Psoas muscle (tissue), 8 donors: Measurements from ENCODE around the gene ZNF445. TPM values are rescaled to one million over a fixed set of nuclear protein-coding genes. Genes with fewer than 3 reads are reported as not detected.
A peak's percentile ranks its signal among the peaks of the same experiment; 100 is the strongest.

Experiments used
- ATAC-seq, 4 donors: fragments of 200-7000 bp; cut with Tn5 transposase; one replicate each; pipeline ENCODE4 v1.9.1; 2020; ENCODE audit warnings: moderate library complexity in 3 of 4, mild to moderate bottlenecking in 2 of 4
- DNase-seq, 2 donors: peaks; one replicate each; pipeline ENCODE4 v3.0.0-alpha.2; 2020
- H3K27ac ChIP-seq: fragments of 200-600 bp; one replicate; pipeline ENCODE4 v1.8.0; 2022
- H3K27me3 ChIP-seq, 3 donors: fragments of 200-600 bp in 1 of 3; one replicate each; pipeline versions ENCODE4 v1.6.1 to v1.8.0; 2013 to 2022; ENCODE audit warnings: low read length in 2 of 3, mild to moderate bottlenecking in 2 of 3, moderate library complexity in 1 of 3; ENCODE audit not compliant: insufficient read depth in 3 of 3
- H3K36me3 ChIP-seq, 2 donors: fragments of 200-600 bp in 1 of 2; one replicate each; pipeline versions ENCODE4 v1.6.1 to v1.8.0; 2013 to 2022; ENCODE audit warnings: low read depth in 1 of 2, mild to moderate bottlenecking in 1 of 2, moderate library complexity in 1 of 2; ENCODE audit not compliant: insufficient read depth in 1 of 2
- H3K4me1 ChIP-seq: fragments of 200-600 bp; one replicate; pipeline ENCODE4 v1.8.0; 2022
- H3K4me3 ChIP-seq: fragments of 200-600 bp; one replicate; pipeline ENCODE4 v1.8.0; 2022; ENCODE audit warnings: mild to moderate bottlenecking
- H3K9me3 ChIP-seq: fragments of 200-600 bp; one replicate; pipeline ENCODE4 v1.8.0; 2022
- CTCF ChIP-seq: fragments of 200-600 bp; IDR thresholded peaks from one replicate; pipeline ENCODE4 v1.8.0; 2022; ENCODE audit warnings: antibody characterized with exemption
- WGBS, 3 donors: extraction: QIAGEN DNeasy Blood & Tissue Kit; methylation state at CpG; one replicate each; pipeline versions ENCODE4 v1.1.6 to v1.1.7; 2013; 5-methylcytosine and 5-hydroxymethylcytosine counted together
- intact Hi-C, 2 donors: fragments of 100-400 bp; cut with DNase I; formaldehyde crosslinking; loops; one replicate each; pipeline versions ENCODE4 v1.11.0 to v1.14.2; 2022
- polyA plus RNA-seq, 3 donors: library from polyadenylated mRNA; stranded (reverse); fragments of 200-250 nt; gene quantifications; one replicate each; pipeline ENCODE4 v1.2.3, GENCODE V29; 2013
- total RNA-seq, 4 donors: library from RNA; stranded (reverse); fragmentation: NEBNext Ultra II Directional in 2 of 4; extraction: Animal tissue kit (Norgen Biotek cat#: 25700) in 2 of 4; gene quantifications; one replicate each; pipeline versions ENCODE4 v1.2.1 to v1.2.4, GENCODE V29; 2021 to 2023
- donor health status: healthy with polysubstance abuse.
- donor health status: DM: no; HTN: no; CAD: no; lungs with moderate emphysema.
- donor health status: Bipolar disorder and iron deficiency.
- donor health status: healthy.
- donor health status: DM: yes; HTN: yes; CAD: no.
- donor health status: DM: no; HTN: no; CAD: no.
- donor health status: DM: no; HTN: no; CAD: no.
- donor health status: DM: yes; HTN: yes; CAD: no.

Gene ZNF445
- total and polyA plus RNA-seq, 7 donors: 1.6 to 16.8 (median 8.0) TPM

GRCh38 chr3:44518782-44519156 is 41.3 kb upstream of the ZNF445 start:
- Histone ChIP-seq H3K4me3 (no peak overlapping the region), H3K4me1 (no peaks in the 10 kb centered on the region), H3K36me3 (no peaks in the 10 kb centered on the region), H3K27ac (no peak overlapping the region), H3K9me3 (no peaks in the 10 kb centered on the region), H3K27me3 (peaks cover 0 to 6% (median 5%) of the 10 kb centered on the region in 3 donors)
- ATAC-seq (no peak), DNase-seq (no peak)
- 46 to 48% (median 47%) methylated on average over 2 of the region's 2 CpGs for WGBS, 3 donors
- intact Hi-C loops: no loop called here
- no peak for TF ChIP-seq CTCF

GRCh38 chr3:44516230-44516629 is 38.8 kb upstream of the ZNF445 start:
- Histone ChIP-seq H3K36me3 (no peaks in the 10 kb centered on the region), H3K4me1 (peaks cover 6% of the 10 kb centered on the region), H3K27me3 (peaks cover 0 to 6% (median 4%) of the 10 kb centered on the region in 3 donors), H3K27ac (no peak overlapping the region), H3K9me3 (no peaks in the 10 kb centered on the region), H3K4me3 (no peak overlapping the region)
- DNase-seq (no peak), ATAC-seq (no peak)
- 85 to 88% (median 85%) methylated on average over 2 to 3 of the region's 3 CpGs for WGBS, 3 donors
- intact Hi-C loops: no loop called here
- TF ChIP-seq CTCF: no peak

GRCh38 chr3:44513513-44513912 is 36.0 kb upstream of the ZNF445 start:
- DNase-seq: no peak
- no peaks in the 10 kb centered on the region for H3K9me3 ChIP-seq
- peaks cover 0 to 3% (median 0%) of the 10 kb centered on the region in 3 donors for H3K27me3 ChIP-seq
- no peak overlapping the region for H3K4me3 ChIP-seq
- intact Hi-C loops: loop anchor here (5.0 kb wide), 2 partner anchors 36 to 109 kb away; partner anchors contain the start of gene ZNF445 (in 2 of the 2)
- no peaks in the 10 kb centered on the region for H3K36me3 ChIP-seq
- 35 to 40% (median 39%) methylated on average over 3 of the region's 3 CpGs for WGBS, 3 donors
- TF ChIP-seq CTCF: no peak
- no peak for ATAC-seq
- H3K4me1 ChIP-seq: peaks cover 19% of the 10 kb centered on the region
- no peak overlapping the region for H3K27ac ChIP-seq

GRCh38 chr3:44511238-44511566 is 33.7 kb upstream of the ZNF445 start:
- Histone ChIP-seq H3K4me1 (peaks cover 19% of the 10 kb centered on the region), H3K27me3 (no peaks in the 10 kb centered on the region), H3K9me3 (no peaks in the 10 kb centered on the region), H3K4me3 (peak overlapping the region; percentile 86), H3K27ac (peak overlapping the region; percentile 85), H3K36me3 (no peaks in the 10 kb centered on the region)
- DNase-seq: no peak
- 33 to 41% (median 38%) methylated on average over 4 of the region's 4 CpGs for WGBS, 3 donors
- no peak for TF ChIP-seq CTCF
- intact Hi-C loops: loop anchor here (5.0 kb wide), 2 partner anchors 34 to 111 kb away; partner anchors contain the start of gene ZNF445 (in 2 of the 2)
- ATAC-seq: no peak

GRCh38 chr3:44510000-44510368 is 32.5 kb upstream of the ZNF445 start:
- TF ChIP-seq CTCF: no peak
- Histone ChIP-seq H3K27me3 (no peaks in the 10 kb centered on the region), H3K27ac (peak overlapping the region; percentile 85), H3K4me3 (peak overlapping the region; percentile 86), H3K4me1 (peaks cover 19% of the 10 kb centered on the region), H3K9me3 (peaks cover 4% of the 10 kb centered on the region), H3K36me3 (no peaks in the 10 kb centered on the region)
- no peak for DNase-seq
- whole genome bisulfite sequencing, 3 donors: 0% methylated on average over 6 of the region's 6 CpGs
- intact Hi-C loops: loop anchor here (5.0 kb wide), 2 partner anchors 33 to 112 kb away; partner anchors contain the start of gene ZNF445 (in 2 of the 2)
- ATAC-seq: peak in 2 of 4 donors; percentile 5 to 38
